Activated CD4-positive, alpha-beta T cell treated with anti-CD3 and anti-CD28 coated beads for 36 hours (primary cell): Measurements from ENCODE around the gene GNAT1. TPM values are rescaled to one million over a fixed set of nuclear protein-coding genes. Genes with fewer than 3 reads are reported as not detected.

Experiments used
- ATAC-seq: fragments of 200-7000 bp; cut with Tn5 transposase; one replicate; pipeline ENCODE4 v1.10.0; 2021; ENCODE audit warnings: mild to moderate bottlenecking, moderate library complexity
- CTCF ChIA-PET: fragments of 350-600 bp; sonication (Branson Sonifier 250); formaldehyde crosslinking; loops from one replicate; lab custom pipeline; 2021; ENCODE audit warnings: antibody characterized with exemption; lab: Charles Lee
- POLR2A ChIA-PET: fragments of 350-600 bp; sonication (Branson Sonifier 250); formaldehyde crosslinking; loops from one replicate; lab custom pipeline; 2021; ENCODE audit warnings: antibody characterized with exemption, inconsistent platforms; lab: Charles Lee
- DNase-seq: peaks from one replicate; pipeline ENCODE4 v3.0.0-alpha.2; 2020
- H3K27ac Mint-ChIP-seq: one replicate; pipeline ENCODE4 v1.8.0; 2021; ENCODE audit warnings: mixed read lengths
- H3K27me3 Mint-ChIP-seq: one replicate; pipeline ENCODE4 v1.8.0; 2021; ENCODE audit warnings: mixed read lengths
- H3K36me3 Mint-ChIP-seq: one replicate; pipeline ENCODE4 v1.8.0; 2021; ENCODE audit warnings: low read depth, mixed read lengths
- H3K4me1 Mint-ChIP-seq: one replicate; pipeline ENCODE4 v1.8.0; 2021; ENCODE audit warnings: mixed read lengths
- H3K4me3 Mint-ChIP-seq: one replicate; pipeline ENCODE4 v1.8.0; 2021; ENCODE audit warnings: mild to moderate bottlenecking, moderate library complexity, mixed read lengths
- H3K9me3 Mint-ChIP-seq: one replicate; pipeline ENCODE4 v1.8.0; 2021; ENCODE audit warnings: low read depth, mixed read lengths
- intact Hi-C, 2 experiments: fragments of 100-400 bp; cut with DNase I in 1 of 2; cut with micrococcal nuclease in 1 of 2; formaldehyde crosslinking; loops; one replicate each; pipeline versions ENCODE4 v1.14.2 to v1.15.1; 2022 to 2024; cut with DNase I, micrococcal nuclease
- total RNA-seq, 2 experiments: library from RNA; stranded (reverse); gene quantifications; one replicate each; pipeline ENCODE4 v1.2.3, GENCODE V29; 2021

The GNAT1 gene
- total RNA-seq, 2 experiments from 2014 or later = 0.14 TPM; not detected in 1

GRCh38 chr3:50182533-50183099 lies 8.8 kb upstream of the GNAT1 start:
- ATAC-seq (no peak), DNase-seq (no peak)
- POLR2A ChIA-PET = interaction anchor here (0.6 to 0.7 kb wide), 2 partner anchors 36 to 888 kb away, joined by 3 read pairs; no protein-coding TSS in a partner anchor
- intact Hi-C loops = no loop called here
- H3K36me3 Mint-ChIP-seq = no peaks in the 10 kb centered on the region
- no peaks in the 10 kb centered on the region for H3K4me1 Mint-ChIP-seq
- no peak overlapping the region for H3K4me3 Mint-ChIP-seq
- H3K27ac Mint-ChIP-seq = no peak overlapping the region
- H3K9me3 Mint-ChIP-seq = no peaks in the 10 kb centered on the region
- CTCF ChIA-PET = interaction anchor here (0.7 to 1.6 kb wide), 3 partner anchors 12 to 13 kb away, joined by 3 to 6 read pairs (median 4); no protein-coding TSS in a partner anchor
- no peaks in the 10 kb centered on the region for H3K27me3 Mint-ChIP-seq

- intact Hi-C loops = no loop called here
- ChIA-PET CTCF (interaction anchor here (0.7 to 1.6 kb wide), 3 partner anchors 8 to 42 kb away, joined by 3 to 6 read pairs (median 3); no protein-coding TSS in a partner anchor), POLR2A (no interaction called here)
- no peak overlapping the region for H3K4me3 Mint-ChIP-seq
- no peak overlapping the region for H3K27ac Mint-ChIP-seq
- H3K9me3 Mint-ChIP-seq = no peaks in the 10 kb centered on the region
- no peak for DNase-seq
- no peaks in the 10 kb centered on the region for H3K4me1 Mint-ChIP-seq
- H3K36me3 Mint-ChIP-seq = no peaks in the 10 kb centered on the region
- no peaks in the 10 kb centered on the region for H3K27me3 Mint-ChIP-seq
- no peak for ATAC-seq
Measured at GRCh38 chr3:50183755-50184154, 7.7 kb upstream of the GNAT1 start.

- CTCF ChIA-PET = interaction anchor here (0.6 to 1.6 kb wide), 3 partner anchors 8 to 62 kb away, joined by 3 to 6 read pairs (median 3); no protein-coding TSS in a partner anchor
- intact Hi-C loops = no loop called here
- no peak overlapping the region for H3K27ac Mint-ChIP-seq
- no peaks in the 10 kb centered on the region for H3K4me1 Mint-ChIP-seq
- ATAC-seq (no peak), DNase-seq (no peak)
- no peaks in the 10 kb centered on the region for H3K9me3 Mint-ChIP-seq
- no peaks in the 10 kb centered on the region for H3K36me3 Mint-ChIP-seq
- no peaks in the 10 kb centered on the region for H3K27me3 Mint-ChIP-seq
- POLR2A ChIA-PET = no interaction called here
- no peak overlapping the region for H3K4me3 Mint-ChIP-seq
Measured at GRCh38 chr3:50184242-50184978, 7.0 kb upstream of the GNAT1 start.

- no peaks in the 10 kb centered on the region for H3K27me3 Mint-ChIP-seq
- CTCF ChIA-PET = interaction anchor here (0.6 kb wide), 1 partner anchor 63 kb away, joined by 3 read pairs; no protein-coding TSS in a partner anchor
- POLR2A ChIA-PET = no interaction called here
- intact Hi-C loops = no loop called here
- H3K9me3 Mint-ChIP-seq = no peaks in the 10 kb centered on the region
- no peak overlapping the region for H3K4me3 Mint-ChIP-seq
- no peaks in the 10 kb centered on the region for H3K36me3 Mint-ChIP-seq
- no peak overlapping the region for H3K27ac Mint-ChIP-seq
- H3K4me1 Mint-ChIP-seq = no peaks in the 10 kb centered on the region
- DNase-seq (no peak), ATAC-seq (no peak)
Measured at GRCh38 chr3:50185230-50185629, 6.2 kb upstream of the GNAT1 start.

GRCh38 chr3:50186096-50186495 lies 5.3 kb upstream of the GNAT1 start:
- H3K4me3 Mint-ChIP-seq = no peak overlapping the region
- ChIA-PET POLR2A (no interaction called here), CTCF (no interaction called here)
- no peak for DNase-seq
- H3K9me3 Mint-ChIP-seq = no peaks in the 10 kb centered on the region
- H3K27ac Mint-ChIP-seq = no peak overlapping the region
- intact Hi-C loops = no loop called here
- no peaks in the 10 kb centered on the region for H3K36me3 Mint-ChIP-seq
- H3K4me1 Mint-ChIP-seq = no peaks in the 10 kb centered on the region
- H3K27me3 Mint-ChIP-seq = no peaks in the 10 kb centered on the region
- ATAC-seq = no peak

- Mint-ChIP-seq H3K9me3 (no peaks in the 10 kb centered on the region), H3K4me3 (no peak overlapping the region), H3K27ac (no peak overlapping the region), H3K27me3 (peaks cover 2% of the 10 kb centered on the region), H3K4me1 (no peaks in the 10 kb centered on the region), H3K36me3 (no peaks in the 10 kb centered on the region)
- POLR2A ChIA-PET = no interaction called here
- CTCF ChIA-PET = interaction anchor here (0.6 to 1.1 kb wide), 2 partner anchors 38 to 95 kb away, joined by 3 to 4 read pairs; no protein-coding TSS in a partner anchor
- intact Hi-C loops = loop anchor here (2.0 kb wide), 2 partner anchors 31 to 385 kb away; partner anchors contain the start of gene INKA1 (in 1 of the 2)
- ATAC-seq (no peak), DNase-seq (no peak)
Measured at GRCh38 chr3:50187750-50188149, 3.7 kb upstream of the GNAT1 start.

GRCh38 chr3:50189274-50189673 lies 2.1 kb upstream of the GNAT1 start:
- ChIA-PET POLR2A (interaction anchor here (0.6 kb wide), 1 partner anchor 54 kb away, joined by 3 read pairs; no protein-coding TSS in a partner anchor), CTCF (interaction anchor here (1.0 to 3.6 kb wide), 4 partner anchors 37 to 69 kb away, joined by 3 to 17 read pairs (median 4); no protein-coding TSS in a partner anchor)
- Mint-ChIP-seq H3K9me3 (no peaks in the 10 kb centered on the region), H3K4me3 (no peak overlapping the region), H3K27me3 (peaks cover 9% of the 10 kb centered on the region), H3K4me1 (peaks cover 5% of the 10 kb centered on the region), H3K36me3 (no peaks in the 10 kb centered on the region), H3K27ac (no peak overlapping the region)
- intact Hi-C loops = loop anchor here (1.0 to 2.0 kb wide), 3 partner anchors 32 to 386 kb away; partner anchors contain the start of gene INKA1 (in 1 of the 2)
- peak; percentile 62 for ATAC-seq
- peak; percentile 73 for DNase-seq

GRCh38 chr3:50189989-50190388 lies 1.4 kb upstream of the GNAT1 start:
- intact Hi-C loops = loop anchor here (1.0 to 2.0 kb wide), 3 partner anchors 33 to 387 kb away; partner anchors contain the start of gene INKA1 (in 1 of the 2)
- H3K9me3 Mint-ChIP-seq = no peaks in the 10 kb centered on the region
- ATAC-seq (no peak), DNase-seq (no peak)
- peaks cover 12% of the 10 kb centered on the region for H3K4me1 Mint-ChIP-seq
- POLR2A ChIA-PET = interaction anchor here (0.6 kb wide), 1 partner anchor 53 kb away, joined by 3 read pairs; no protein-coding TSS in a partner anchor
- no peaks in the 10 kb centered on the region for H3K36me3 Mint-ChIP-seq
- CTCF ChIA-PET = interaction anchor here (0.6 to 3.6 kb wide), 3 partner anchors 36 to 117 kb away, joined by 3 to 34 read pairs (median 17); no protein-coding TSS in a partner anchor
- no peak overlapping the region for H3K4me3 Mint-ChIP-seq
- no peak overlapping the region for H3K27ac Mint-ChIP-seq
- peaks cover 12% of the 10 kb centered on the region for H3K27me3 Mint-ChIP-seq

- Mint-ChIP-seq H3K4me1 (peaks cover 13% of the 10 kb centered on the region), H3K9me3 (no peaks in the 10 kb centered on the region), H3K36me3 (no peaks in the 10 kb centered on the region), H3K27me3 (peaks cover 12% of the 10 kb centered on the region), H3K27ac (no peak overlapping the region), H3K4me3 (no peak overlapping the region)
- intact Hi-C loops = no loop called here
- ChIA-PET CTCF (interaction anchor here (0.7 to 3.6 kb wide), 23 partner anchors 8 to 132 kb away, joined by 3 to 34 read pairs (median 4); no protein-coding TSS in a partner anchor), POLR2A (no interaction called here)
- ATAC-seq = no peak
- DNase-seq = no peak
Measured at GRCh38 chr3:50192124-50192523, 714 bp downstream of the GNAT1 start.

- no peaks in the 10 kb centered on the region for H3K36me3 Mint-ChIP-seq
- peaks cover 13% of the 10 kb centered on the region for H3K4me1 Mint-ChIP-seq
- ATAC-seq (peak; percentile 57), DNase-seq (peak; percentile 90)
- H3K9me3 Mint-ChIP-seq = no peaks in the 10 kb centered on the region
- ChIA-PET POLR2A (no interaction called here), CTCF (interaction anchor here (0.6 to 3.6 kb wide), 25 partner anchors 9 to 136 kb away, joined by 3 to 34 read pairs (median 4); no protein-coding TSS in a partner anchor)
- H3K4me3 Mint-ChIP-seq = no peak overlapping the region
- H3K27me3 Mint-ChIP-seq = peaks cover 12% of the 10 kb centered on the region
- intact Hi-C loops = no loop called here
- H3K27ac Mint-ChIP-seq = no peak overlapping the region
Measured at GRCh38 chr3:50192689-50193141, 1.3 kb downstream of the GNAT1 start.

GRCh38 chr3:50193286-50193685 lies 1.9 kb downstream of the GNAT1 start:
- ChIA-PET CTCF (interaction anchor here (0.7 to 3.9 kb wide), 9 partner anchors 9 to 135 kb away, joined by 3 to 79 read pairs (median 7); no protein-coding TSS in a partner anchor), POLR2A (no interaction called here)
- Mint-ChIP-seq H3K9me3 (no peaks in the 10 kb centered on the region), H3K27ac (no peak overlapping the region), H3K4me3 (no peak overlapping the region), H3K36me3 (no peaks in the 10 kb centered on the region), H3K27me3 (peaks cover 12% of the 10 kb centered on the region), H3K4me1 (peaks cover 13% of the 10 kb centered on the region)
- intact Hi-C loops = no loop called here
- DNase-seq (no peak), ATAC-seq (no peak)
